ENCODE data around the gene EHD3.

DNA sequence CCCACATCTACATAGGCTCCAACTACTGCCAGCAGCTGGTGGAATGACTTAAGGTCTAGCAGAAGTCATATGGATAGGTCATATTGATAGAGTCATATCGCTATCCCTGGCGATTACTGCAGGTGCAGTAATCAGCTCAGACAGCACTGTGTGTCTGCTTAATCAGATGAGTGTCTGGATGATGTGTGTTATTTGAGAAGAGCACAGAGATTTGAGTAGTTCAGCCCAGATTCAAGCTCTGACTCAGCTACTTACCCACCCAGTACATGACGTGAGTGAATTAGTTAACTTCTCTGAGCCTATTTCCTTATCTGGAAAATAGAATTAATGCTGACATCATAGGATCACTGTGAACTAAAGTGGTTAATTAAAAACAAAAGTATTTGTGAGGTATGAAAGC is 78.9 kb downstream of the EHD3 start:
- no peak for TF ChIP-seq YY1 (IDR thresholded peaks at IDR 0.05)
- no peak for TF ChIP-seq JUND (IDR thresholded peaks at IDR 0.05)
- TF ChIP-seq, protein P1, sequence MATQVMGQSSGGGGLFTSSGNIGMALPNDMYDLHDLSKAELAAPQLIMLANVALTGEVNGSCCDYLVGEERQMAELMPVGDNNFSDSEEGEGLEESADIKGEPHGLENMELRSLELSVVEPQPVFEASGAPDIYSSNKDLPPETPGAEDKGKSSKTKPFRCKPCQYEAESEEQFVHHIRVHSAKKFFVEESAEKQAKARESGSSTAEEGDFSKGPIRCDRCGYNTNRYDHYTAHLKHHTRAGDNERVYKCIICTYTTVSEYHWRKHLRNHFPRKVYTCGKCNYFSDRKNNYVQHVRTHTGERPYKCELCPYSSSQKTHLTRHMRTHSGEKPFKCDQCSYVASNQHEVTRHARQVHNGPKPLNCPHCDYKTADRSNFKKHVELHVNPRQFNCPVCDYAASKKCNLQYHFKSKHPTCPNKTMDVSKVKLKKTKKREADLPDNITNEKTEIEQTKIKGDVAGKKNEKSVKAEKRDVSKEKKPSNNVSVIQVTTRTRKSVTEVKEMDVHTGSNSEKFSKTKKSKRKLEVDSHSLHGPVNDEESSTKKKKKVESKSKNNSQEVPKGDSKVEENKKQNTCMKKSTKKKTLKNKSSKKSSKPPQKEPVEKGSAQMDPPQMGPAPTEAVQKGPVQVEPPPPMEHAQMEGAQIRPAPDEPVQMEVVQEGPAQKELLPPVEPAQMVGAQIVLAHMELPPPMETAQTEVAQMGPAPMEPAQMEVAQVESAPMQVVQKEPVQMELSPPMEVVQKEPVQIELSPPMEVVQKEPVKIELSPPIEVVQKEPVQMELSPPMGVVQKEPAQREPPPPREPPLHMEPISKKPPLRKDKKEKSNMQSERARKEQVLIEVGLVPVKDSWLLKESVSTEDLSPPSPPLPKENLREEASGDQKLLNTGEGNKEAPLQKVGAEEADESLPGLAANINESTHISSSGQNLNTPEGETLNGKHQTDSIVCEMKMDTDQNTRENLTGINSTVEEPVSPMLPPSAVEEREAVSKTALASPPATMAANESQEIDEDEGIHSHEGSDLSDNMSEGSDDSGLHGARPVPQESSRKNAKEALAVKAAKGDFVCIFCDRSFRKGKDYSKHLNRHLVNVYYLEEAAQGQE (IDR thresholded peaks at IDR 0.05) = no peak
- no peak for TF ChIP-seq SP1 (IDR thresholded peaks at IDR 0.05)
- TF ChIP-seq GABPA (IDR thresholded peaks at IDR 0.05 in 1 of 2, conservative IDR thresholded peaks at IDR 0.05 in 1 of 2) = no peak
- no peak for TF ChIP-seq TAF1 (conservative IDR thresholded peaks at IDR 0.05)
- TF ChIP-seq, protein P2, sequence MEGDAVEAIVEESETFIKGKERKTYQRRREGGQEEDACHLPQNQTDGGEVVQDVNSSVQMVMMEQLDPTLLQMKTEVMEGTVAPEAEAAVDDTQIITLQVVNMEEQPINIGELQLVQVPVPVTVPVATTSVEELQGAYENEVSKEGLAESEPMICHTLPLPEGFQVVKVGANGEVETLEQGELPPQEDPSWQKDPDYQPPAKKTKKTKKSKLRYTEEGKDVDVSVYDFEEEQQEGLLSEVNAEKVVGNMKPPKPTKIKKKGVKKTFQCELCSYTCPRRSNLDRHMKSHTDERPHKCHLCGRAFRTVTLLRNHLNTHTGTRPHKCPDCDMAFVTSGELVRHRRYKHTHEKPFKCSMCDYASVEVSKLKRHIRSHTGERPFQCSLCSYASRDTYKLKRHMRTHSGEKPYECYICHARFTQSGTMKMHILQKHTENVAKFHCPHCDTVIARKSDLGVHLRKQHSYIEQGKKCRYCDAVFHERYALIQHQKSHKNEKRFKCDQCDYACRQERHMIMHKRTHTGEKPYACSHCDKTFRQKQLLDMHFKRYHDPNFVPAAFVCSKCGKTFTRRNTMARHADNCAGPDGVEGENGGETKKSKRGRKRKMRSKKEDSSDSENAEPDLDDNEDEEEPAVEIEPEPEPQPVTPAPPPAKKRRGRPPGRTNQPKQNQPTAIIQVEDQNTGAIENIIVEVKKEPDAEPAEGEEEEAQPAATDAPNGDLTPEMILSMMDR (IDR thresholded peaks at IDR 0.05; ENCODE audit: low read depth, low read length, missing input control) = no peak
- no peak for TF ChIP-seq EGR1 (IDR thresholded peaks at IDR 0.05; ENCODE audit: low read depth in 2 of 2)
- no peak for TF ChIP-seq HNF4G (IDR thresholded peaks at IDR 0.05)
- no peak for TF ChIP-seq FOXA1 (IDR thresholded peaks at IDR 0.05)
- TF ChIP-seq, protein P3, sequence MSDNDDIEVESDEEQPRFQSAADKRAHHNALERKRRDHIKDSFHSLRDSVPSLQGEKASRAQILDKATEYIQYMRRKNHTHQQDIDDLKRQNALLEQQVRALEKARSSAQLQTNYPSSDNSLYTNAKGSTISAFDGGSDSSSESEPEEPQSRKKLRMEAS (IDR thresholded peaks at IDR 0.05) = no peak
- TF ChIP-seq, protein P4, sequence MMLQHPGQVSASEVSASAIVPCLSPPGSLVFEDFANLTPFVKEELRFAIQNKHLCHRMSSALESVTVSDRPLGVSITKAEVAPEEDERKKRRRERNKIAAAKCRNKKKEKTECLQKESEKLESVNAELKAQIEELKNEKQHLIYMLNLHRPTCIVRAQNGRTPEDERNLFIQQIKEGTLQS (IDR thresholded peaks at IDR 0.05) = no peak
- TF ChIP-seq RXRA (IDR thresholded peaks at IDR 0.05) = no peak
- no peak for TF ChIP-seq HNF4A (conservative IDR thresholded peaks at IDR 0.05)
